Endothelial cell (in vitro differentiated cells): ENCODE measurements around the gene TAPT1. TPM values are rescaled to one million over a fixed set of nuclear protein-coding genes. Genes with fewer than 3 reads are reported as not detected.

Experiments used
- DNase-seq: peaks from one replicate; pipeline ENCODE4 v3.0.0; 2021; ENCODE audit warnings: low spot score
- H3K27ac Mint-ChIP-seq: one replicate; pipeline ENCODE4 v1.8.0; 2021; ENCODE audit warnings: mixed read lengths, inconsistent platforms; ENCODE audit not compliant: unreplicated experiment
- H3K27me3 Mint-ChIP-seq: one replicate; pipeline ENCODE4 v1.8.0; 2021; ENCODE audit warnings: mild to moderate bottlenecking, moderate library complexity, mixed read lengths, inconsistent platforms; ENCODE audit not compliant: unreplicated experiment
- H3K36me3 Mint-ChIP-seq: one replicate; pipeline ENCODE4 v1.8.0; 2021; ENCODE audit warnings: mild to moderate bottlenecking, low read depth, mixed read lengths, inconsistent platforms; ENCODE audit not compliant: unreplicated experiment
- H3K4me1 Mint-ChIP-seq: one replicate; pipeline ENCODE4 v1.8.0; 2021; ENCODE audit warnings: mild to moderate bottlenecking, mixed read lengths, inconsistent platforms; ENCODE audit not compliant: unreplicated experiment
- H3K4me3 Mint-ChIP-seq: one replicate; pipeline ENCODE4 v1.8.0; 2021; ENCODE audit warnings: mild to moderate bottlenecking, mixed read lengths, inconsistent platforms; ENCODE audit not compliant: unreplicated experiment
- H3K9me3 Mint-ChIP-seq: one replicate; pipeline ENCODE4 v1.8.0; 2021; ENCODE audit warnings: mixed read lengths, inconsistent platforms; ENCODE audit not compliant: unreplicated experiment
- CTCF ChIP-seq: fragments of 200-600 bp; sonication (generic); IDR thresholded peaks from one replicate; pipeline ENCODE4 v1.5.0; 2021; ENCODE audit warnings: antibody characterized with exemption; ENCODE audit not compliant: unreplicated experiment
- total RNA-seq: library from RNA; stranded (reverse); fragmentation: NEBNext Ultra II Directional; extraction: Animal tissue kit (Norgen Biotek cat#: 25700); gene quantifications from one replicate; pipeline ENCODE4 v1.2.1, GENCODE V29; 2021; ENCODE audit not compliant: unreplicated experiment

TAPT1 gene
- total RNA-seq, 1 donor from 2014 or later = 18.4 TPM

DNA sequence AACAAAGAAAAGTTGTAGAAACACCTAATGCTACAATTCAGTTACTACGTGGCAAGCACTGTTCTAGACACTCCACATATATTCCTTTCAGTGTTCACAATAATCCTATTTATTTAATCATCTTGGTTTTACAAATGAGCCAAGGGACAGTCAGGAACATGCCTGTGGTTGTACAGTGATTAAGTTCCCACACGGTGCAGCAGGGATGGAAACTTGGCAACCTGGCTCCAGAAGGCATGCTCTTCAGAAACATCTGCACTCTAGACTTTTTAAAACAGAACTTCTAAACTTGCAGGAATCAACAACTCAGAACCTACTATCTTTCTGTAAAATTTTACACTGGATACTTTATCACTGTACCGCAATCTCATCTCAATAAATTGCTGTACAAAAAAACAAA is 32.1 kb downstream of the TAPT1 start:
- Mint-ChIP-seq H3K4me3 (no peak overlapping the region), H3K27me3 (no peaks in the 10 kb centered on the region), H3K4me1 (peaks cover 30% of the 10 kb centered on the region), H3K36me3 (peaks cover 4% of the 10 kb centered on the region), H3K27ac (no peak overlapping the region), H3K9me3 (no peaks in the 10 kb centered on the region)
- DNase-seq = no peak
- no peak for TF ChIP-seq CTCF

GRCh38 chr4:16192631-16193518 is 33.4 kb downstream of the TAPT1 start:
- no peaks in the 10 kb centered on the region for H3K9me3 Mint-ChIP-seq
- no peak overlapping the region for H3K27ac Mint-ChIP-seq
- peaks cover 28% of the 10 kb centered on the region for H3K4me1 Mint-ChIP-seq
- DNase-seq = no peak
- no peak overlapping the region for H3K4me3 Mint-ChIP-seq
- TF ChIP-seq CTCF = no peak
- H3K36me3 Mint-ChIP-seq = peaks cover 4% of the 10 kb centered on the region
- H3K27me3 Mint-ChIP-seq = no peaks in the 10 kb centered on the region

GRCh38 chr4:16192057-16192456 is 34.2 kb downstream of the TAPT1 start:
- H3K27ac Mint-ChIP-seq = no peak overlapping the region
- H3K36me3 Mint-ChIP-seq = peaks cover 4% of the 10 kb centered on the region
- no peak for DNase-seq
- H3K27me3 Mint-ChIP-seq = no peaks in the 10 kb centered on the region
- no peak for TF ChIP-seq CTCF
- peaks cover 24% of the 10 kb centered on the region for H3K4me1 Mint-ChIP-seq
- H3K4me3 Mint-ChIP-seq = no peak overlapping the region
- H3K9me3 Mint-ChIP-seq = no peaks in the 10 kb centered on the region

- Mint-ChIP-seq H3K4me3 (no peak overlapping the region), H3K9me3 (no peaks in the 10 kb centered on the region), H3K4me1 (peaks cover 2% of the 10 kb centered on the region), H3K27me3 (no peaks in the 10 kb centered on the region), H3K36me3 (peaks cover 4% of the 10 kb centered on the region), H3K27ac (no peak overlapping the region)
- TF ChIP-seq CTCF = no peak
- DNase-seq = no peak
Measured at GRCh38 chr4:16187455-16187854, 38.8 kb downstream of the TAPT1 start.

- H3K4me3 Mint-ChIP-seq = no peak overlapping the region
- TF ChIP-seq CTCF = no peak
- H3K27me3 Mint-ChIP-seq = no peaks in the 10 kb centered on the region
- H3K9me3 Mint-ChIP-seq = no peaks in the 10 kb centered on the region
- no peak for DNase-seq
- no peak overlapping the region for H3K27ac Mint-ChIP-seq
- H3K4me1 Mint-ChIP-seq = no peaks in the 10 kb centered on the region
- H3K36me3 Mint-ChIP-seq = peaks cover 4% of the 10 kb centered on the region
Measured at GRCh38 chr4:16186986-16187385, 39.3 kb downstream of the TAPT1 start.
